Mucosa of rectum (tissue), 2 donors: ENCODE results near the gene SETD5.
A peak's percentile ranks its signal among the peaks of the same experiment; 100 is the strongest.

Experiments
- H3K27ac ChIP-seq, 2 donors: one replicate each; pipeline ENCODE4 v1.7.0; 2013; ENCODE audit warnings: inconsistent platforms in 2 of 2, low read depth in 2 of 2, low read length in 2 of 2
- H3K27me3 ChIP-seq, 2 donors: one replicate each; pipeline ENCODE4 v1.7.0; 2013; ENCODE audit warnings: low read length in 2 of 2; ENCODE audit not compliant: control insufficient read depth in 2 of 2, insufficient read depth in 2 of 2
- H3K36me3 ChIP-seq, 2 donors: one replicate each; pipeline ENCODE4 v1.7.0; 2013; ENCODE audit warnings: low read length in 2 of 2; ENCODE audit not compliant: control insufficient read depth in 2 of 2, insufficient read depth in 2 of 2
- H3K4me1 ChIP-seq, 2 donors: one replicate each; pipeline ENCODE4 v1.7.0; 2013; ENCODE audit warnings: low read length in 2 of 2, mild to moderate bottlenecking in 1 of 2; ENCODE audit not compliant: control insufficient read depth in 2 of 2, insufficient read depth in 2 of 2
- H3K4me3 ChIP-seq, 2 donors: one replicate each; pipeline ENCODE4 v1.7.0; 2013; ENCODE audit warnings: low read length in 2 of 2
- H3K9ac ChIP-seq, 2 donors: one replicate each; pipeline ENCODE4 v1.7.0; 2013; ENCODE audit warnings: low read length in 2 of 2, low read depth in 1 of 2, mild to moderate bottlenecking in 1 of 2
- H3K9me3 ChIP-seq, 2 donors: one replicate each; pipeline ENCODE4 v1.7.0; 2013; ENCODE audit warnings: low read length in 2 of 2; ENCODE audit not compliant: control insufficient read depth in 2 of 2
- donor health status: healthy.
- donor health status: Normal muscosa, but diverticular disease.

Gene SETD5

DNA sequence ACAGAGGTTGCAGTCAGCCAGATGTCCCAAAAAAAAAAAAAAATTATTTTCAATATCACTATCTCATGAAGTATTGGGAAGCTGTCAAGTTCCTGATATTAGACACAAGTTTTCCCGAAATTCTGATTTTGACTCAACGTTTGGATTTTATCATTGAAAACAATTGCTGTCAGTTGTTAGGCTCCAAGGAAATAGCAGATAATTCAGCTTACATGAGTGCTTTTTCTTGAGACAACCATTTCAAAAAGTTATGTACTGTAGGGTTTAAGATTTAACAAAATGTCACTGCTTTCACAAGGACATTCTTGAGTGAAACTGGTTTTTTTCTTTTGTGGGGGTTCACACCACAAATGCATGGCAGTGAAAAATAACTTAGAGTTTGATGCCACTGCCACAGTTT lies 9.3 kb upstream of the SETD5 start:
- Histone ChIP-seq H3K4me3 (no peak overlapping the region), H3K9me3 (no peaks in the 10 kb centered on the region), H3K27ac (no peak overlapping the region), H3K36me3 (peaks cover 65 to 81% of the 10 kb centered on the region in 2 donors), H3K4me1 (peaks cover 4 to 6% of the 10 kb centered on the region in 2 donors), H3K27me3 (no peaks in the 10 kb centered on the region), H3K9ac (no peak overlapping the region)

DNA sequence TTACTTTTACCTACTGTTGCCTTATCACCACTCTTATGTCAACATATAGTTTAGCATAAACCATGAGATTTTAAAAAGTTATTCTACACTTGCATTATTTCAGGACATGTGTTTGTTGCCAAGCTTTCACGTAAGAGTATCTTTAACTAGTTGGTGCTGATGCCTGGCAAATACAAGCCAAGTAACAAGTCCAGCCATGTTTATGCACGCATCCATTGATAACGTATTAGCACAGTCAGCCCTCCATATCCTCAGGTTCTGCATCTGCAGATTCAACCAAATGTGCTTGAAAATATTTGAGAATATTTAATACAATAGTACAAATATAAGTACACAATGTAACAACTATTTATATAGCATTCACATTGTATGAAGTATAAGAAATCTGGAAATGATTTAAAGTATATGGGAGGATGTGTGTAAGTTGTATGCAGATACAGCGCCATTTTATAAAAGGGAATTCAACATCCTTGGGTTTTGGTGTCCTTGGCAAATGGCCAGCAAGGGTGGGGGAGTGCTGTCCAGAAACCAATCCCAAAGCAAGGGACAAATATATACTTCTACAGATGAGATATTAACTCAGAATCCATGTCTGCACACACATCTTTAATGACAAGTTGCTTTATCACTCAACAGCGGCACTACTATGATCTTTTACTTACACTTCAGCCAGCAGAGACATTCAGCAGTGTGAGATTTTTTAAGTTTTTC lies 8.7 kb upstream of the SETD5 start:
- no peak overlapping the region for H3K27ac ChIP-seq
- H3K4me3 ChIP-seq, result no peak overlapping the region
- H3K9me3 ChIP-seq, result no peaks in the 10 kb centered on the region
- no peak overlapping the region for H3K9ac ChIP-seq
- no peaks in the 10 kb centered on the region for H3K27me3 ChIP-seq
- peaks cover 4 to 6% of the 10 kb centered on the region in 2 donors for H3K4me1 ChIP-seq
- peaks cover 70 to 82% of the 10 kb centered on the region in 2 donors for H3K36me3 ChIP-seq

DNA sequence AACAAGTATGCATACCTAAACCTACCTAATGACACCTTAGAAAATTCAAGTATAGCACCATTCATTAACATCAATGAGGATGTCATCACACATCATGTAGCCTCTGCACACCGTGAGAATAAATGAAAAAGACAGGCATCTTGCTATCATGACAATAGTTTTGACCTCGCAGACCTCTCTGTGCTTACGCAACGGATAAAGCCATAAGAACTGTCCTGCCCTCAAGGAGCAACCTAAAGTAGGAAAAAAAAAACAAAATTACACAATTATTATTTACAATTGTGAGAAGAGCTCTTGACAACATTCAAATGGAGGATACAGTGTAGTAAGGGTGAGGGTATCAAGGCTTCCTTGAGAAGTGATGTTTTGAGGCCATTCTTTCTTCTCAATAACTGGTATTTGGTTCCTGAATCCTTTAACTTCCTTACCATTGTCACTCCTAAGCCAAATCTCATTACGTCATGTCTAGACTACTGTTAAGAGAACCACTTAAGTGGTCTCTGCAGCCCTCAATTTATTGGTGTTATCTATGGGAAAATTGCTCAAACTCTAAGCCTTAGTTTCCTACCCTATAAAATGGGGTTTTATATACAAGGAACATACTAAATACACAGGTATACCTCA lies 7.0 kb upstream of the SETD5 start:
- Histone ChIP-seq H3K9me3 (no peaks in the 10 kb centered on the region), H3K4me3 (no peak overlapping the region), H3K27ac (no peak overlapping the region), H3K36me3 (peaks cover 60 to 71% of the 10 kb centered on the region in 2 donors), H3K27me3 (no peaks in the 10 kb centered on the region), H3K4me1 (peaks cover 14% of the 10 kb centered on the region in 2 donors), H3K9ac (no peak overlapping the region)

DNA sequence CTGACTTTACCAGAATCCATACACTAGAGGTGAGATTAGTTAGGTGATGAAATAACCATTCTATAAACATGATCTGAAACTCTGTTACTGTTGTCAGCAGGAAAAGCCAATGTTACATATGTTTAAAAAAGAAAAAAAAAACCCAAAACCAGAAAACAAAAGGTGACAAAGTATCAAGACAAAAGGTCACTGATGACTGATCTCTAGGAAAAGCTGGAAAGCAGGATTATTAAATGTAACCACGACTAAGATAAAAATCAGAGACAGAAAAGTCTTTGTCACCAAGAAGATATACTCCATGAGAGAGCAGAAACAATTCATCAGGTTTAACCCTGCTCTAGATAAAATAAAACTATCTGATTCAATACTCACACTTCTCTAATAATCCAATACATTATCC lies 5.4 kb upstream of the SETD5 start:
- Histone ChIP-seq H3K36me3 (peaks cover 54 to 56% of the 10 kb centered on the region in 2 donors), H3K27me3 (no peaks in the 10 kb centered on the region), H3K4me3 (no peak overlapping the region), H3K27ac (no peak overlapping the region), H3K9me3 (no peaks in the 10 kb centered on the region), H3K4me1 (peaks cover 20 to 23% of the 10 kb centered on the region in 2 donors), H3K9ac (no peak overlapping the region)

DNA sequence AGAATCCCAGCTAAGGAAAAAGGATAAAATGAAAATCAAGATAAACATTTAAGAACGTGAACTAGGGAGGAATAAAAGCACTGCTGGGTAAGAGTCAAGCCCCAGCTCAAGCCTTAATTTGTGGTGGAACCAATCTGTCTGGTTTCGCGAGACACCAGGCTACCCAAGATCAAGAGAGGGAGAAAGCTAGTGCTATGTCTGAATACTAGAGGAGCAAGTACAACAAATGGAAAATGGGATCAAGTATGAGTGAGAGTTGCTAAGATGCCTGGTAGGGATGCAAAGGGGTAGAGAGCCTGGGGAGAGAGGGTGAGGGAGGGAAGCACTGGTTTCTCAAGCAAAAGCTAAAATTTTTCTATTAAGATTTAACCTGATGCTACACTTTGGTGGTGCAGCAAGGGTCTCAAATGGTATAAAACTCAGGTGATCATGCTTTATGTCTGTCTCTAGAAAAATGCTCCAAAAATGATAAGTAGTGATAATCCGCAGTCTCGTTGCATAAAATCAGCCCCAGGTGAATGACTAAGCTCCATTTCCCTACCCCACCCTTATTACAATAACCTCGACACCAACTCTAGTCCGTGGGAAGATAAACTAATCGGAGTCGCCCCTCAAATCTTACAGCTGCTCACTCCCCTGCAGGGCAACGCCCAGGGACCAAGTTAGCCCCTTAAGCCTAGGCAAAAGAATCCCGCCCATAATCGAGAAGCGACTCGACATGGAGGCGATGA lies 1.7 kb upstream of the SETD5 start:
- Histone ChIP-seq H3K27ac (peak overlapping the region; percentile 98 to 100), H3K9ac (peak overlapping the region; percentile 94 to 97), H3K4me1 (peaks cover 34 to 38% of the 10 kb centered on the region in 2 donors), H3K9me3 (no peaks in the 10 kb centered on the region), H3K4me3 (peak overlapping the region; percentile 94 to 96), H3K27me3 (no peaks in the 10 kb centered on the region), H3K36me3 (peaks cover 21 to 23% of the 10 kb centered on the region in 2 donors)

DNA sequence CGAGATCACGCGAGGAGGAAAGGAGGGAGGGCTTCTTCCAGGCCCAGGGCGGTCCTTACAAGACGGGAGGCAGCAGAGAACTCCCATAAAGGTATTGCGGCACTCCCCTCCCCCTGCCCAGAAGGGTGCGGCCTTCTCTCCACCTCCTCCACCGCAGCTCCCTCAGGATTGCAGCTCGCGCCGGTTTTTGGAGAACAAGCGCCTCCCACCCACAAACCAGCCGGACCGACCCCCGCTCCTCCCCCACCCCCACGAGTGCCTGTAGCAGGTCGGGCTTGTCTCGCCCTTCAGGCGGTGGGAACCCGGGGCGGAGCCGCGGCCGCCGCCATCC lies 1.1 kb upstream of the SETD5 start:
- H3K36me3 ChIP-seq, result peaks cover 15 to 18% of the 10 kb centered on the region in 2 donors
- H3K9me3 ChIP-seq, result no peaks in the 10 kb centered on the region
- peak overlapping the region; percentile 94 to 96 for H3K4me3 ChIP-seq
- peaks cover 40 to 43% of the 10 kb centered on the region in 2 donors for H3K4me1 ChIP-seq
- H3K27me3 ChIP-seq, result no peaks in the 10 kb centered on the region
- H3K9ac ChIP-seq, result peak overlapping the region; percentile 94 to 97
- peak overlapping the region; percentile 98 to 100 for H3K27ac ChIP-seq

DNA sequence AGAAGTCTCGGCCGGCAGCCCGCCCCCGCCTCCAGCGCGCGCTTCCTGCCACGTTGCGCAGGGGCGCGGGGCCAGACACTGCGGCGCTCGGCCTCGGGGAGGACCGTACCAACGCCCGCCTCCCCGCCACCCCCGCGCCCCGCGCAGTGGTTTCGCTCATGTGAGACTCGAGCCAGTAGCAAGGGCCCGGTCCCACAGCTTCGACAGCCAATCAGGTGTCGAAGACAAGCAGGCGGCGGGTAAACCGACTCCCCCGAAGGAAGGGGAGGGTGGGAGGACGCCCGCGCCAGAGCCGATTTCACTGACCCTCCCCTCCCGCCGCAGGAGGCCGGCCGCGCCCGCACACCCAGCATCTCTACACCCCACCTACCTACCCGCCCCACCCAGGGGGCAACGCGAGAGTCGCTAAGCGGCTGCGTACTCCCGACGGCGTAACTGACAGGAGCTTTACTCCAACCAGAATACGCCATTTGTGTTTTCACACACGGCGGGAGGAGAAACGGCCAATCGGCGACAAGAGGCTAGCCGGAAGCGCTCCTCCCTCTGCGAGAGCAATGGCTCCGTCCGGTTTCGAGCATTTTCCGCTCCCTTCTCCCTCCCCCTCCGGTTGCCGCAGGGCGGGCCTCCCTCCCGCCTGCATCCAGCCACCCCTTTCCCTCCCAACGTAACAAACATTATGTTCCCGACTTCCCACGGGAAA lies 633 bp upstream of the SETD5 start:
- Histone ChIP-seq H3K27ac (peak overlapping the region; percentile 98 to 100), H3K4me1 (peaks cover 40 to 48% of the 10 kb centered on the region in 2 donors), H3K9ac (peak overlapping the region; percentile 94 to 97), H3K36me3 (peaks cover 12 to 15% of the 10 kb centered on the region in 2 donors), H3K4me3 (peak overlapping the region; percentile 94 to 96), H3K9me3 (no peaks in the 10 kb centered on the region), H3K27me3 (no peaks in the 10 kb centered on the region)

DNA sequence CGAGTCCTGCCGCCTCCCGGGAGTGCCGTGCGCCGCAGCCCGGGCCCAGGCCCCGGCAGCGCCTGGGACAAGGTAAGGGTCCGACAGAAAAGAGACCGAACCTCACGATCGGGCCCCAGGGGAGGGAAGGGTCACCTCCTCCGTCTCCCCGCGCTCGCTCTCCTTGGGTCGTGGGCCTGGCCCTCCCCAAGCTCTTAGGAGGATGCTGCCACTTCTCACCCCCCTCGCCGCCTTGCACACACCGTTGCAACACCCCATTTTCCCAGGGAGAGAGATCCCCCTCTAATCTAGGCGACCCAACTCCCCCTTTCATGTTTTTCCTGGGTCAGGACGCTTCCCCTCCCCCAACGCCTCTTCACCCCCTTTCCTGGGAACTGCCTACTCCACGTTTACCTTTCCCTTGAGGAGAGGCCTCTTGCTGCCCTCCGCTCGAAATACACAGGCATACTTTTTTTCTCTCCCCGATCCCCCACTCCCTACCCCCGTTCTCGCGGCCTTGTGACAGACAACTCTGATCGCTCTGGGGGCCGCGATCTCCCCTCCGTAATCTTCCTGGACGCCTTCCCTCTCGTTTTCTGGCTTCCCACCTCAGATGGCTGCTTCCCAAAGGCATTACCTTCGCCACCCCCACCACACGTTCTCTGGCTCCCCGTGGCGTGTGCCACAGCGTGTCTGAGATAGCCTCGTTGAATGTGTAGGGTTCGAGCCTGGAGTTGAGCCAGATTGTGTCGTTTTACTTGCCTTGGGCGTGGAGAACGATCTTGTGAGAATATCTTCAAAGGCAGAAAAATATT lies 688 bp downstream of the SETD5 start:
- H3K36me3 ChIP-seq, result peaks cover 10 to 11% of the 10 kb centered on the region in 2 donors
- peaks cover 52 to 56% of the 10 kb centered on the region in 2 donors for H3K4me1 ChIP-seq
- H3K27ac ChIP-seq, result peak overlapping the region; percentile 100
- no peaks in the 10 kb centered on the region for H3K27me3 ChIP-seq
- H3K9ac ChIP-seq, result peak overlapping the region; percentile 99 to 100
- no peaks in the 10 kb centered on the region for H3K9me3 ChIP-seq
- H3K4me3 ChIP-seq, result peak overlapping the region; percentile 96 to 97

DNA sequence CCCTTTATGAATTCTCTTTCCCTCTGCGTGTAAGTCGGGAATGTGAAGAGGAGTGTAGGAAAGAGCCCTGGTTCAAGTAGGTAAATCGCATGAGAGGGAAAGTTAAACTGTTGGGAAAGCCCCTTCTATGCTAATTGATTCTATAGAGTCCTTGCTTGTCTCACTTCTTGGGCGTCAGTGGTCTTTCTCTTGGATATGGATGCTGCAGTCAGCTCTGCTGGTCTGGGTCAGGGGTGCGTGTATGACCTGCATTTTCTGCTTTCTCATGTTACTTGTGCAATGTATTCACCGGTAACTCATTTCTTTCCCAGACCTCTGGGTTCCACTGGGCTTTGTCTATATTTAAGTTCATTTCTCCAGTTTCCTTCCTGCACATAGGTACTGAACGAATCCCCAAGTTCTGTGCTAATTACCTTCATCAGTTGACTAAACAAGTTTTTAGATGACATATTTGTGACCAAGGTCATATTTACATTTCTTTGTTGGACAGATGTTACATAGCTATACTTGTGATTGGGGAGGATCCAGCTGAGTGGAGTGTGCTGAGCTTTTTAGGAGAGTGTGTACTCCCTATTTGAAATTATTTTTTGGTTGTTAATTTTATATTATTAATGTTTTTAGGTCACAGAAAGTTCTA lies 1.4 kb downstream of the SETD5 start:
- no peaks in the 10 kb centered on the region for H3K27me3 ChIP-seq

More for the DNA sequence above, 1.4 kb downstream of the SETD5 start:
- H3K4me3 ChIP-seq, result peak overlapping the region; percentile 96 to 97
- H3K4me1 ChIP-seq, result peaks cover 55 to 61% of the 10 kb centered on the region in 2 donors
- H3K9ac ChIP-seq, result peak overlapping the region; percentile 99 to 100
- peaks cover 4 to 5% of the 10 kb centered on the region in 2 donors for H3K36me3 ChIP-seq
- no peaks in the 10 kb centered on the region for H3K9me3 ChIP-seq
- peak overlapping the region; percentile 100 for H3K27ac ChIP-seq
